Astrocyte of the cerebellum (primary cell): Measurements from ENCODE around the gene NDST4.
A peak's percentile ranks its signal among the peaks of the same experiment; 100 is the strongest.

Experiments used
- DNase-seq: peaks from one replicate; pipeline ENCODE4 v3.0.0-alpha.2; 2011; ENCODE audit warnings: low read depth
- H3K4me3 ChIP-seq: 2 replicates; pipeline ENCODE4 v1.5.1; 2011; ENCODE audit warnings: mild to moderate bottlenecking, low read depth, low read length, moderate library complexity
- in situ Hi-C: cut with HindIII; loops from 2 replicates; pipeline ENCODE4 v1.10.0; 2017; ENCODE audit warnings: low sequenced_read_pairs
- TF ChIP-seq, protein P1 (sequence below): IDR thresholded peaks from 2 replicates; pipeline ENCODE4 v1.5.1; 2012; ENCODE audit warnings: low read length, low read depth, moderate library complexity, mild to moderate bottlenecking; ENCODE audit errors: missing control alignments

The NDST4 gene

DNA sequence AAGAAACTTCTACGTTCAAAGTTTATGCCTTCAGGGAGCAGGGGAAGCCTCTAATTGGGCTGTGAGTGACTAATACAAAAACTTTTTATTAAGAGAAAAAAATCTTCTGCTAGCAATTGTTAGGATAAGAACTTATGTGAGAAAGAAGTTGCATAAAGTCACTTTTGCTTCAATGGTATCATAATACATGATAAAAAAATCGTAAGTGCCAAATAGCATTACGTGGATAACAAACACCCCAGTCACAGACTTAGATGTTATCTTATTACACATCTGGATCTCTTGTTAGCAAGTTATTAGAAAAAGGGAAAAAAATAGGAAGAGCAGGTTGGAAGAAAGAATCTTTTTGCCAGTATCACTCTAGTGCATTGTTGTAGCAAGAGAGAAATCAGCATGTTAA lies 4.2 kb upstream of the NDST4 start:
- TF ChIP-seq, protein P1, sequence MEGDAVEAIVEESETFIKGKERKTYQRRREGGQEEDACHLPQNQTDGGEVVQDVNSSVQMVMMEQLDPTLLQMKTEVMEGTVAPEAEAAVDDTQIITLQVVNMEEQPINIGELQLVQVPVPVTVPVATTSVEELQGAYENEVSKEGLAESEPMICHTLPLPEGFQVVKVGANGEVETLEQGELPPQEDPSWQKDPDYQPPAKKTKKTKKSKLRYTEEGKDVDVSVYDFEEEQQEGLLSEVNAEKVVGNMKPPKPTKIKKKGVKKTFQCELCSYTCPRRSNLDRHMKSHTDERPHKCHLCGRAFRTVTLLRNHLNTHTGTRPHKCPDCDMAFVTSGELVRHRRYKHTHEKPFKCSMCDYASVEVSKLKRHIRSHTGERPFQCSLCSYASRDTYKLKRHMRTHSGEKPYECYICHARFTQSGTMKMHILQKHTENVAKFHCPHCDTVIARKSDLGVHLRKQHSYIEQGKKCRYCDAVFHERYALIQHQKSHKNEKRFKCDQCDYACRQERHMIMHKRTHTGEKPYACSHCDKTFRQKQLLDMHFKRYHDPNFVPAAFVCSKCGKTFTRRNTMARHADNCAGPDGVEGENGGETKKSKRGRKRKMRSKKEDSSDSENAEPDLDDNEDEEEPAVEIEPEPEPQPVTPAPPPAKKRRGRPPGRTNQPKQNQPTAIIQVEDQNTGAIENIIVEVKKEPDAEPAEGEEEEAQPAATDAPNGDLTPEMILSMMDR: no peak
- in situ Hi-C loops: no loop called here
- no peak for DNase-seq
- H3K4me3 ChIP-seq: no peak overlapping the region

DNA sequence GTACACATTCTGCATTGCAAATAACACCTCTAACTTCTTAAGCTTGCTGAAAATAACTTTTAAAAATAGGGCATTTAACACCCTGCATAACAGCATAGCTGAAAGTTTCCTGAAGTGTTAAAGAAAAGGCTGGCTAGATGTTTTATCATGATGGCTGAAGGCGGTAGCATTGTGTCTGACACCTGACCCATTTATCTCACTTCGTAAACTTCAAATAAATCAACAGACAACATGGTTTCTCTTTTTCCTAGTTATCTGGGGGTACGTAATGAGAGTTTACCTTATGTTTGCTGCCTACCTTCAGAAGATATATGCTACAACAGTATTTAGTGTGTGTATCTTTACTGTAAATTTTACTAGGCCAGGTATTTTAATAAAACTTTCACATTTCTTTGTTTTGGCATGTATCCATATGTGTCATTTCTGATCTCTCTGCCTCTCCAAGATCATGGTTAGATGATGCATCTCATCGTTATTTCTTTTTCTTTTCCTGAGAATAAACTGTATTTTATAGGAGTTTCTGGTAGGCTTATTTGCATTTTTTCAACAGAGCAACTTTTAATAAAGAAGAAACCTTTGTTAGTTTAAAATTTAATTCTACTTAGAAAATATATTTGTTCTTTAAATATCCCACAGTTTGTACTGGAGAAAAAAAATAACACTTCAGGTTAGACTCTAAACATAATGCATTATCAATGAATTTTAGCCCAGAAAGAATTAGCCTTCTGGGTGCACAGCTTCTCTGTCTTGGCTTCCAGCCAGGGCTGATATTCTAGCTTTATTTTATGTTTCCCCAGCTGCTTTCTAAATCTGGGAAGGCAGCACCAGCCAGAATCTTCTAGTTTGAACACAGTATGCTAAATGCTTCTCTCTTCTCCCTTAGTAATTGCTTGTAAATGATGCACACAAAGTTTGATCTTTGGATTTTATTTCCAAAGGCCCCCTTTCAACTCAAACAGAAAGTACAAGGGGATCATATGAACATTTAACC lies 2.9 kb downstream of the NDST4 start:
- DNase-seq: no peak
- TF ChIP-seq, protein P1: no peak
- H3K4me3 ChIP-seq: no peak overlapping the region
- in situ Hi-C loops: no loop called here

DNA sequence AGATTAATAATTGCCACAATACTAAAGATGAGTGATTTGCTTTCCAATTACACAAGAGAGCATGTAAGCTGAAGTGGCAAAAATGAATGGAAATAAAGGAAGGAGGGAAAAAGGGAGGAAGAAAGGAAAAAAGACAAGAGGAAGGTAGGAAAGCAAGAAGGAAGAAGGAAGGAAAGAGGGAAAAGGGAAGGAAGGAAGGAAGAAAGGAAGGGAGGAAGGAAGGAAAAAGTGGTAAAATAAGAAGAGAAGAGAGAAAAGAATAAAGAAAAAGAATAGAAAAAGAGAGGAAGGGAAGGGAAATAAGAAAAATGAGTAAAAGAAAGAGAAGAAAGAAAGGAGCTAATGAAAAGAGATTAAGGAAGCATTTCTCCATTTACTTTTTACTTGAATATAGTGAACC lies 4.6 kb downstream of the NDST4 start:
- TF ChIP-seq, protein P1: no peak
- DNase-seq: no peak
- H3K4me3 ChIP-seq: no peak overlapping the region
- in situ Hi-C loops: no loop called here

DNA sequence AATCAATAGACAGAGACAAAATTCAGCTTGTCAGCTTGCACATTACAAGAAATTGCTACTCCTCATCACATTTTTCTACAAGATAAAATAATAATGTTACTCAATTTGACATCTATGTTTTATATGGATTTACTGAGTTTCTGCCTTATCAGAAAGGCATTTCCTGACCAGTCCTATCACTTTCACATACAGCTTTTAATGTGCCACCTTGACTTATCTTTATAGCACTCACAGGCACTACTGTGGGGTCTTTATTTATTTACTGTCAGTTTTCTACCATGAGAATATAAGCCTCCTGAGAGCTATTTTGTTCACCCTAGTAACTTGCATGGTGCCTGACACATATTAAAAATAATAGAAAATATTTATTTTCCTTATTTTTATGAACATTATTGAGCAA lies 6.0 kb downstream of the NDST4 start:
- TF ChIP-seq, protein P1: no peak
- in situ Hi-C loops: no loop called here
- DNase-seq: no peak

DNA sequence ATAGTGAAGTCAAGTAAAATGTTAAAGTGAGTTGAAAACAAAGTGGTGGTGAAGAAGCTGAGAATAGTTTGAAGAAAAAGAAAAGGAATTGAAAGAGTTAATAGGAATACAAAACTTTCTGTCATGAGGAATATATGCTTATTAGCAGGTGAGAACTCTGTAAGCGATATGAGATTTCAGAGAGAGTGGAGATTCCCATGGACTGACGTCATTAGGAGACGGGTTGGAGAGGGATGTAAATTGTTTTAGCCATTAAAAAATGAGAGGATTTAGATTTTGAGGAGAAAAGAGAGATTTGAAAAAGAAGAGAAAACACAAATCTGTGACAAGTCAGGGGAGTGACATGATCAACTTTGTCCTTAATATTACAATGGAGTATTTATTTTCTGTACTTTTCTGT lies 11.7 kb downstream of the NDST4 start:
- in situ Hi-C loops: no loop called here
- no peak overlapping the region for H3K4me3 ChIP-seq
- no peak for DNase-seq
- TF ChIP-seq, protein P1: no peak

More for the DNA sequence above, 6.0 kb downstream of the NDST4 start:
- no peak overlapping the region for H3K4me3 ChIP-seq

DNA sequence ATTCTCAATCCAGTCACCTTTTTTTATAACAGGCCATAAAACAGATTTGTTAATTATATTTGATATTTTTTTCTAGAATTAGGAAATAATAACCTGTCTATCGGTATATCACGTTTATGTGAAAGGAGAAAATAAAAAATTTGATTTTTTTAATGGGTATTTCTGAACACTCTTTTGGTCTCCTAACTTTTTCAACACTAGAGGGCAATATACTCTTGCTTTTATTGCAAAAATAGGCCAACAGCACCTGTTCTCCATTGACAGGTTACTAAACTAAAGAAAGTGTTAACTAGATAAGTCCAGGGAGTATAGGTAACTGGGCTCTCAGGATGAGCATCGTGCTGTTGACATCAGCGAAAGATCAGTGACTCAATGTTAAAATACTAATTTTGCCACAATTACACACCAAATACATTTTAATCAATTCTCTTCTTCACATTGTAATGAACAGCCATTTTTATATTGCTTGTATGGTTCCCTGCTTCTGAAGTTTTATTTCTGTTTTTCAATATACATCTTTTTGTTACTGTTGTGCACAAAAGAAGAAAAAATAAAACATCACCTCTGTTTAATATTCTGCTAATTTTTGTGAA lies 22.8 kb downstream of the NDST4 start:
- TF ChIP-seq, protein P1: peak; percentile 54
- peak; percentile 12 for DNase-seq
- in situ Hi-C loops: no loop called here
- H3K4me3 ChIP-seq: no peak overlapping the region
